ENCODE data around the gene KLHDC7A.

DNA sequence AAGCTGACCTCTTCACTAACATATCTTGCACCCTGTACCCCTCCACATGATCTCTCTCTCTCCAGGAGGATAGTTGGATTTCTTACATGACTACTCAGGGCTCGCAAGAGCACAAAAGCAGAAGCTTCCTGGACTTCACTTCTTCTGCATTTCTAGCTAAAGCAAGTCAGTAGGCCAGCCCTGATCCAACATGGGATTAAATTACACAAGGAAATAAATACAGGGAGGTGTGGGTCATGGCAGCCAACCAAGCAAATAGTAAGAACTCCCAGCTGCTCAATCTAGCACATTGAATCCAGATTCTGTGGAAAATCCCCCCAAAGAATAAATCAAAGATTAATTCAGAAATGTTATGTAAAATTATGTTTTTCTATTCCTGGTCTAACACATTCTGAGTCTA is 33.3 kb downstream of the KLHDC7A start:
- TF ChIP-seq, protein P1, sequence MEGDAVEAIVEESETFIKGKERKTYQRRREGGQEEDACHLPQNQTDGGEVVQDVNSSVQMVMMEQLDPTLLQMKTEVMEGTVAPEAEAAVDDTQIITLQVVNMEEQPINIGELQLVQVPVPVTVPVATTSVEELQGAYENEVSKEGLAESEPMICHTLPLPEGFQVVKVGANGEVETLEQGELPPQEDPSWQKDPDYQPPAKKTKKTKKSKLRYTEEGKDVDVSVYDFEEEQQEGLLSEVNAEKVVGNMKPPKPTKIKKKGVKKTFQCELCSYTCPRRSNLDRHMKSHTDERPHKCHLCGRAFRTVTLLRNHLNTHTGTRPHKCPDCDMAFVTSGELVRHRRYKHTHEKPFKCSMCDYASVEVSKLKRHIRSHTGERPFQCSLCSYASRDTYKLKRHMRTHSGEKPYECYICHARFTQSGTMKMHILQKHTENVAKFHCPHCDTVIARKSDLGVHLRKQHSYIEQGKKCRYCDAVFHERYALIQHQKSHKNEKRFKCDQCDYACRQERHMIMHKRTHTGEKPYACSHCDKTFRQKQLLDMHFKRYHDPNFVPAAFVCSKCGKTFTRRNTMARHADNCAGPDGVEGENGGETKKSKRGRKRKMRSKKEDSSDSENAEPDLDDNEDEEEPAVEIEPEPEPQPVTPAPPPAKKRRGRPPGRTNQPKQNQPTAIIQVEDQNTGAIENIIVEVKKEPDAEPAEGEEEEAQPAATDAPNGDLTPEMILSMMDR (conservative IDR thresholded peaks at IDR 0.05; ENCODE audit: low read depth, low read length), result no peak
- TF ChIP-seq EZH2phosphoT487 (IDR thresholded peaks at IDR 0.05; ENCODE audit: borderline replicate concordance, low read length), result no peak

Measured in PC-3 (cell line).